GM18508 (cell line): ENCODE measurements around the gene ASB8.

ENCODE experiments used
- ATAC-seq: cut with Tn5 transposase; IDR thresholded peaks from one replicate; pipeline ENCODE4 v1.9.1; 2021; ENCODE audit warnings: moderate number of reproducible peaks; ENCODE audit not compliant: insufficient read depth, unreplicated experiment

ASB8 gene

GRCh38 chr12:48157018-48157888 lies at the start of gene ASB8:
TSS of gene ASB8 (minus strand) at chr12:48157515. CDS start at chr12:48153496, 4,019 bp downstream.
- ATAC-seq: peak; percentile 71

- ATAC-seq: no peak
Observed at GRCh38 chr12:48203192-48203591, 45.9 kb upstream of the ASB8 start, which contains the start of gene OR10AD1. TSS of gene OR10AD1 (minus strand) at chr12:48203292. CDS start at chr12:48203292, 0 bp downstream.

GRCh38 chr12:48202766-48203165 lies 45.5 kb upstream of the ASB8 start:
- no peak for ATAC-seq

- no peak for ATAC-seq
Observed at GRCh38 chr12:48201516-48201915, 44.2 kb upstream of the ASB8 start.

- no peak for ATAC-seq
Observed at GRCh38 chr12:48201091-48201490, 43.8 kb upstream of the ASB8 start.

- ATAC-seq: no peak
Observed at GRCh38 chr12:48199774-48200221, 42.5 kb upstream of the ASB8 start.

GRCh38 chr12:48198985-48199384 lies 41.7 kb upstream of the ASB8 start:
- no peak for ATAC-seq

GRCh38 chr12:48198672-48198971 lies 41.3 kb upstream of the ASB8 start:
- no peak for ATAC-seq

GRCh38 chr12:48197971-48198671 lies 40.8 kb upstream of the ASB8 start:
- ATAC-seq: peak; percentile 96

- peak; percentile 11 for ATAC-seq
Observed at GRCh38 chr12:48197549-48197970, 40.2 kb upstream of the ASB8 start.

GRCh38 chr12:48194799-48195201 lies 37.5 kb upstream of the ASB8 start:
- ATAC-seq: no peak

- ATAC-seq: no peak
Observed at GRCh38 chr12:48193623-48194022, 36.3 kb upstream of the ASB8 start.

- no peak for ATAC-seq
Observed at GRCh38 chr12:48192861-48193260, 35.5 kb upstream of the ASB8 start.

- ATAC-seq: no peak
Observed at GRCh38 chr12:48191096-48191495, 33.8 kb upstream of the ASB8 start.

- no peak for ATAC-seq
Observed at GRCh38 chr12:48189331-48190125, 32.2 kb upstream of the ASB8 start.

GRCh38 chr12:48187916-48188695 lies 30.8 kb upstream of the ASB8 start:
- ATAC-seq: no peak

GRCh38 chr12:48185181-48185919 lies 28.0 kb upstream of the ASB8 start:
- ATAC-seq: no peak

GRCh38 chr12:48184549-48184922 lies 27.2 kb upstream of the ASB8 start:
- no peak for ATAC-seq

- ATAC-seq: no peak
Observed at GRCh38 chr12:48183876-48184548, 26.7 kb upstream of the ASB8 start.
